OCI-LY3 (cell line): Measurements from ENCODE around the gene STX16.

Experiments
- EZH2phosphoT487 ChIP-seq: fragments of 200-600 bp; shearing (Covaris generic); IDR thresholded peaks from 2 replicates; pipeline ENCODE4 v1.6.1; 2018; ENCODE audit warnings: antibody characterized with exemption, mixed run types, low read depth
- TF ChIP-seq, protein P1 (sequence below): fragments of 200-600, 300-600 bp; sonication (generic); IDR thresholded peaks from 2 replicates; pipeline ENCODE4 v1.5.1; 2014; ENCODE audit warnings: antibody characterized with exemption, low read length, low read depth

DNA sequence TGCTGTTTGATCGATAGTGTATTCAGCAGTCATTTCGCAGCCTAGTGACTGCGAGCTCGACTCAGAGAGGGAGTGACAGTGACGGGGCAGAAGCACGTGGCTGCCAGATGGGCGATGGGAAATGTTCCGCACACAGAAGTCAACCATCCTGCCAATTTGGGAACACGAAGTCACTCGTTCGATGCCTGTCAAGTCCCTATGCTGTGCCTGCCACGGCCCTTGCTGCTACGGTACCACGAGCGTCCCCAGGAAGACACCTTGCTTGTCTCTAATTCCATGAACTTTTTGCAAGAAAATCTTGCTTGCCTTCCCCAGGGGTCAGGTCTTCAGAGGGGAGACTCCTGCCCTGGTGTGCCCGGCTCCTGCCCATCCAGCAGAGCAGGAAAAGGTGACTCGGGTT lies 17.0 kb upstream of the STX16 start:
- TF ChIP-seq, protein P1, sequence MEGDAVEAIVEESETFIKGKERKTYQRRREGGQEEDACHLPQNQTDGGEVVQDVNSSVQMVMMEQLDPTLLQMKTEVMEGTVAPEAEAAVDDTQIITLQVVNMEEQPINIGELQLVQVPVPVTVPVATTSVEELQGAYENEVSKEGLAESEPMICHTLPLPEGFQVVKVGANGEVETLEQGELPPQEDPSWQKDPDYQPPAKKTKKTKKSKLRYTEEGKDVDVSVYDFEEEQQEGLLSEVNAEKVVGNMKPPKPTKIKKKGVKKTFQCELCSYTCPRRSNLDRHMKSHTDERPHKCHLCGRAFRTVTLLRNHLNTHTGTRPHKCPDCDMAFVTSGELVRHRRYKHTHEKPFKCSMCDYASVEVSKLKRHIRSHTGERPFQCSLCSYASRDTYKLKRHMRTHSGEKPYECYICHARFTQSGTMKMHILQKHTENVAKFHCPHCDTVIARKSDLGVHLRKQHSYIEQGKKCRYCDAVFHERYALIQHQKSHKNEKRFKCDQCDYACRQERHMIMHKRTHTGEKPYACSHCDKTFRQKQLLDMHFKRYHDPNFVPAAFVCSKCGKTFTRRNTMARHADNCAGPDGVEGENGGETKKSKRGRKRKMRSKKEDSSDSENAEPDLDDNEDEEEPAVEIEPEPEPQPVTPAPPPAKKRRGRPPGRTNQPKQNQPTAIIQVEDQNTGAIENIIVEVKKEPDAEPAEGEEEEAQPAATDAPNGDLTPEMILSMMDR, result no peak
- TF ChIP-seq EZH2phosphoT487, result no peak
